Tracheal epithelial cell (primary cell): ENCODE measurements around the gene GIT1. TPM values are rescaled to one million over a fixed set of nuclear protein-coding genes. Genes with fewer than 3 reads are reported as not detected.

Source experiments
- total RNA-seq: library from RNA; depleted of rRNA; stranded (reverse); fragments of >200 nt; gene quantifications from 2 replicates; pipeline ENCODE4 v1.2.1, GENCODE V29; 2014

GIT1 gene, protein sequence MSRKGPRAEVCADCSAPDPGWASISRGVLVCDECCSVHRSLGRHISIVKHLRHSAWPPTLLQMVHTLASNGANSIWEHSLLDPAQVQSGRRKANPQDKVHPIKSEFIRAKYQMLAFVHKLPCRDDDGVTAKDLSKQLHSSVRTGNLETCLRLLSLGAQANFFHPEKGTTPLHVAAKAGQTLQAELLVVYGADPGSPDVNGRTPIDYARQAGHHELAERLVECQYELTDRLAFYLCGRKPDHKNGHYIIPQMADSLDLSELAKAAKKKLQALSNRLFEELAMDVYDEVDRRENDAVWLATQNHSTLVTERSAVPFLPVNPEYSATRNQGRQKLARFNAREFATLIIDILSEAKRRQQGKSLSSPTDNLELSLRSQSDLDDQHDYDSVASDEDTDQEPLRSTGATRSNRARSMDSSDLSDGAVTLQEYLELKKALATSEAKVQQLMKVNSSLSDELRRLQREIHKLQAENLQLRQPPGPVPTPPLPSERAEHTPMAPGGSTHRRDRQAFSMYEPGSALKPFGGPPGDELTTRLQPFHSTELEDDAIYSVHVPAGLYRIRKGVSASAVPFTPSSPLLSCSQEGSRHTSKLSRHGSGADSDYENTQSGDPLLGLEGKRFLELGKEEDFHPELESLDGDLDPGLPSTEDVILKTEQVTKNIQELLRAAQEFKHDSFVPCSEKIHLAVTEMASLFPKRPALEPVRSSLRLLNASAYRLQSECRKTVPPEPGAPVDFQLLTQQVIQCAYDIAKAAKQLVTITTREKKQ
- total RNA-seq: 23.9 and 35.8 TPM in 2 replicates

DNA sequence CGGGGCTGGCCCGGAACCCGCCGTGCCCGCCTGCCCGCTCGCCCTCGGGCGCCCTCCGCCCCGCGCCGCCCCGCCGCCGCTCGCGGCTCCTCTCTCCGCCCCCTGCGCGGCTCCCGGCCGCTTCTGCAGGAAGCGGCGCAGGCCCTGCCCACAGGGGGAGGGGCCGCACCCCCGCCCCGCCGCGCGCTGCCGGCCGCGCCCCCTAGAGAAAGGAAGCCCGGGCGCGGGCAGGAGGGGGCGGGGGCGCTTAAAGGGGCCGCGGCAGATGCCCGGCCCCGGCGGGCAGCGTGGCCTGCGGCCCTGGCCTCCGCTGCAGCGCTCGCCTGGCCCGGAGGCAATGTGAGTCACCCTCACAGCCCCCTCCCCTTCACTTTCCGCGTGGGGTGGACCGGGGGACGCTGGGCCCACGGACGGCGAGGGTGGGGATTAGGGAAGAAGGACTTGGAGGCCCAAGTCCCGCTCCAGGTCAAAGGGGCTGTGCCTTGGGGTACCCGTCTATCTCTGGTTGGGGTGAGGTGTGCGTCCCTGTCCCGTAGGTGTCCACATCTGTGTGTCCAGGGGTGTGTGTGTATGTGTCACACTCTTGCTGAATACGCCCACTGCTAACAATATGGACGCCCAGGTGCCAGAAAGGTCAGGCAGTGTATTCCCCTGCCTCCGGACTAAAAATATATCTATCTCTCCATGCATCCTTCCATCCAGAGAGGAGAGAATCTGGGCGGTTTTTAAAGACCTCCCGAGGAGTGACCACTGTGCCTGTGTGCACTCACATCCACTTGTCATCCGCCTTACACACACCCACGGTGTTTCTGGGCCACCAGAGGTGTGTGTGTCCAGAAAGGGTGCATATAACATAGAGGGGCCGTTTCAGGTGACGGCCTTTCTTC lies at the start of gene GIT1:
GIT1 (minus strand) TSS at position 125 of the 887 bp plus-strand sequence. CDS start 270 bp downstream, outside the sequence.

DNA sequence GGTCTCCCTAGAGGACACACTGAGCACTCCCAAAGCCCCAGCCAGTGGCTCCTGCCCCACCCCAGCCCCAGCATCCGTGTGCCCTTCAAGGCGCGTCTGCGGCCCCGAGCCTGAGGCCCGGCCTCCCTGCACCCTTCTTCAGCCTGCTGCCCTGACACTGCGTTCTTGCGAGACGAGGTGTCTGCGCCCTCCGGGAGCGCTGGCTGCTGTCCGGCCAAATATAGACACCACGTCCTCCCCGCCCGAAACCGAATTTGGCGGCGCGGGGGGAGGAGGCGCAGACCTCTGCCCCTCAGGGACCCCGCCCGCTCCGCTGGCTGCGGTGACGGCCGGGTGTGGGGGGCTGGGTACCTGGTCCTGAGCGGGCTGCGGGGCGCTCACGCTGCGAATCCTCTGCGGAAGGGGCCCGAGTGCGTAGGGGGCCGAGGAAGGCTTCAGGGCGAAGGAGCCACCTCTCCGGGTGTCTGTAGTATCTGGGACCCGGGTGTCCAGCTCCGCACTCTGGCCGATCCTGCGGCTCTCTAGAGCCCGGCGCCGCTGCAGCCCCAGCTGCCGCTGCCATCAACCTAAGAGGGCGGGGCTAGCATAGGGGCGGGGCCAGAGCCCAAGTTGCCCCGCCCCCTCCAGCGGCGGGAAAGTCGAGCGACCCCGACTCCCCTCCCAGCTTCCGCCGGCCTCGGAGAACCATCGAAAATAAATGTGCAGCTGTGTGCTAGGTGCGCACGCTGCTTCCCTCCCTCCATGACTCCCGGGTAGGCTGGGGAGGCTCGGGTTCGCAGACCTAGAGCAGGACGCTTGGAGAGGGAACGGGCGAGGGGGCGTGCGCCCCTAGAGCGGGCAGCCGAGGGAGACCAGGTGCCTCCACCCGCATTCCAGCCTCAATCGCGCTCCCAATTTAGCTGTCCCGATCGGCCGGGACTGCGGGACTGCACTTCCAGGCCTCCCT lies 33.2 kb upstream of the GIT1 start, which contains the start of gene CORO6:
CORO6 (minus strand) TSS at position 576 of the 946 bp plus-strand sequence. CDS start 1,491 bp downstream, outside the sequence.

DNA sequence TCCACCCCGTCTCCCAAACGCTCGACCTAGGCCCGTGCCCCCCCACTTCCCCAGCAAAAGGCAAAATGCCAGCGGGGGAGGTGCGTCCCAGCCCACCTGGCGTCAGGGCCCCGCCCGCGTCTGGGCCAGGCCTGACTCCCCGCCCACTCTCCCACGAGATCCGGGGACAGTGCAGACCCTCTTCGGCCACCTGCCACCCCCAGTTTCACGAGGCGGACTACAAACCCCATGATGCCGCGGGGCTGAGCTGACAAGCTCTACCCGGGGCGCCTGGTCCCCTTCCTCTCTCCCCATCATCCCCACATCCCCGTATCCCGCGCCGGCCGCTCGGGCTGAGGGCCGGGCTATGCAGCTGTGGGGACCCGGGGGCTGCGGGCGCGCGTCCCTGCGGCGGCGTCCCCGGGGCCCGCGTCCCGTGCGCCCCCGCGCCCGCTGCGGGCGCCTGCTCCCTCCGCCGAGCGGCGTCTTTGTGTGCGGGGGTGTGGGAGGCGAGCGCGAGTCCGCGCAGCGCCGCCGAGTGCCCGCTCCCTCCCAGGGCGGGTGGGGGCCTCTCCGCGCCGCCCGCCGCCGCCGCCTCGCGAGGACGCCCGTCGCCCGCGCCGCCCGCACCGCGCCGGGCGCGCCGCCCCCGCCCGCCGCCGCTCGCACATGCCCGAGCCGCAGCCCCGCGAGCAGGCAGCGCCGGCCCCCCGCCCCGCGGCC lies 3.6 kb upstream of the GIT1 start, which contains the start of gene ANKRD13B:
ANKRD13B (plus strand) TSS at position 283 of the 702 bp plus-strand sequence. CDS start 490 bp downstream, outside the sequence.

DNA sequence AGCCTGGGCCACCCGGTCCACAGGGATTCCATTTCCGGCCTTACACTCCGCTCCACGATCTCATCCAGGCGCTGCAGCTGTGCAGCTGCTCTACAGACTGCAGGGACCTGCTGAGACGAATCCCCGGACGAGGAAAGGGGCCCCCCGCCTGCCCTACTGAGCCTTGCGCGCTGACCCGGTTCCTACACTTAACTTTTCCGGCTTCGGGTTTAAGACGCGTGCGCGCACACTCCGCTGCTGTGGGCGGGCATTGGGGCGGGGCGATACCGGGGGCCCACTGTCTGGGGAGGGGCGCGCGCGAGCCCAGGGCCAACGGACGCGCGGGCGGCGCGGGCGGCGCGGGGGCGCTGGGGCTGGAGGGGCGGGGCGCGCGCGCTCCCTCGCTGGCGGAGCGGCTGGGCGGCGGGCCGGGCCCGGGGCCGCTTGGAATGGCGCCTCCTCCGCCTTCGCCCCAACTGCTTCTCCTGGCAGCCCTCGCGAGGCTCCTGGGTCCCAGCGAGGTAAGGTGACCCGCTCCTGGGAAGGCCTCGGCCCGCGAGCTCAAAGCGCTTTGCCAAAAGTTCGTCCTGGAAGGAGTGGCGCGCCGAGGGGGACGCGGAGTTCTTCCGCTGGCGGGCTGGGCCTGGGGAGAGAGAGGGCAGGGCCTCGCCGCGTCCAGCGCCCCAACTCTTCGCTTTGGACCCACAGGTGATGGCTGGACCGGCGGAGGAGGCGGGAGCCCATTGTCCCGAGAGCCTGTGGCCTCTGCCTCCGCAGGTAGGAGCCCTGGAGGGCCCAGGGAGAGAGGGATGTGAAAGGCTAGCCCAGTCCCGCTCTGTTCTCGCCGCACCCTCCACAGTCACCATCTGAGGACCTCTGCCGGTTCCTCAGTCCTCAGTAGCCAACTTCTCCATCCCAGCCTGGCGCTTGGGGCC lies 20.9 kb downstream of the GIT1 start, which contains the start of gene TP53I13:
TP53I13 (plus strand) TSS at position 371 of the 914 bp plus-strand sequence; CDS start at position 429, 58 bp downstream.

DNA sequence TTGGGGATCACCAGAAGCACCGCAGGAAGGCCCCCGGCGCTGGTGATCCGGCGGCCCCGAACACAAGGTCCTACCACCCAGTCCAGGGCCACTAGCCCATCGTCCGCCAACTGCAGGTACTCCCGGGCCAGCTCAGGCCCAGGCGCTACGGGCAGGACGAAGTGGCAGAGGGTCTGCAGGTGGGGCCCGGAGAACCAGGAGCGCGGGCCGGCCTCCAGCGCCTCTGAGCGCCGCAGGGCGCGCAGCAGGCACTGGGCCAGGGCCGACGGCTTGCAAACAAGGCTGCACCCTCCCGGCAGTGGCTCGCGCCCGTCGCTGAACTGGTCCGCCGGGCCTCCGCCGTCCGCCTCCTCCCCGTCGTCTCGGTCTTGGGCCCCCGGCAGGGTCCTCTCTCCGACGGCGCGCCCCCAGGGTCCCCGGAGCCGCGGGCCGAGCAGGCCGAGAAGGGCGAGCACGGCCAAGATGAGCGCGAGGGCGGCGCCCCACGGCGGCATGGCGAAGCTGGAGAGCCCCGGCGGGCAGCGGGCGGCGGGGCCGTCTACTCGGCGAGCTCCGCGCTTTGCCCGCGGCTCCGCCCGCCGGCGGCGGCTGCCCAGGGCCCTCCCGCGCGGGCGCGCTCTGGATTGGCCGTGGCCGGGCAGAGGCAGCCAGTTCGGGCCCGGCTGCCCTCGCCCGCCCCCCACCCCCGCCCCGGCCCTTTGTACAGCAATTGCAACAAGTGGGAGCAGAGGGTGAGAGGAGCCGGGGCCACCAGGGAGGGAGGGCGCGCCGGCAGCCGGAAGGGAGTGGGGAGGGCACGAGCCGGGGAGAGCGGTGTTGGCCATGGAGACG lies 22.8 kb downstream of the GIT1 start, which contains the start of gene ABHD15:
ABHD15 (minus strand) TSS at position 565 of the 831 bp plus-strand sequence; CDS start at position 494, 71 bp downstream.

Other genes starting within 250 kb of the GIT1 start
- gene TAOK1, start 199.3 kb downstream of the GIT1 start, total RNA-seq: 35.4 and 51.3 TPM in 2 replicates
- gene ABHD15, start 22.6 kb downstream of the GIT1 start, total RNA-seq: 5.1 and 6.6 TPM in 2 replicates
- gene TP53I13, start 20.9 kb downstream of the GIT1 start, total RNA-seq: 46.9 and 50.1 TPM in 2 replicates
- gene ANKRD13B, start 3.5 kb upstream of the GIT1 start, total RNA-seq: 4.0 and 7.0 TPM in 2 replicates
- gene CORO6, start 33.3 kb upstream of the GIT1 start, total RNA-seq: 0.43 and 0.96 TPM in 2 replicates